Right ventricle myocardium superior (tissue), 1 donor: ENCODE measurements around the gene SND1. TPM values are rescaled to one million over a fixed set of nuclear protein-coding genes. Genes with fewer than 3 reads are reported as not detected.

Experiments
- ATAC-seq: fragments of 200-7000 bp; cut with Tn5 transposase; one replicate; pipeline ENCODE4 v1.9.1; 2020; ENCODE audit warnings: mild to moderate bottlenecking; ENCODE audit not compliant: poor library complexity
- DNase-seq: peaks from one replicate; pipeline ENCODE4 v3.0.0-alpha.2; 2020
- intact Hi-C: fragments of 100-400 bp; cut with DNase I; formaldehyde crosslinking; loops from one replicate; pipeline ENCODE4 v1.11.2; 2022
- total RNA-seq: library from RNA; stranded (reverse); fragmentation: NEBNext Ultra II Directional; extraction: Animal tissue kit (Norgen Biotek cat#: 25700); gene quantifications from one replicate; pipeline ENCODE4 v1.2.1, GENCODE V29; 2021
- donor health status: DM: no; HTN: yes; CAD: no; lungs with severe emphysema.

The SND1 gene
- total RNA-seq, 1 donor from 2014 or later: 81.9 TPM

DNA sequence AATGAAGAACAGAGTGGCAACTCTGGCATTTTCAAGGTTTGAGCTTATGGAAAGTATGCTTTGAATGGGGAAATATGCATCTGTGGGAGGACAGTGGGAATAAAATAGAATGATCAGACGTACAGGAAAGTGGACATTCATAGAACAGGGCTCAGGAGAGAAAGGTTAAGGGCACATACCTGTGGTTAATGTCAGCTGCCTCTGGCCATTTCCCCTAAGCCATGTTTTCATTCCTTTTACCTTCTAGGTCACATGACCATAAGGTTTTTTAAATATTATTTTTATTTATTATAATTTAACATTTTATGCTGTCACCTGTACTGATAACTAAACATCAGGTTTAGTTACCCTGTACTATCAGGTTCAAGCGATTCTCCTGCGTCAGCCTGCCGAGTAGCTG, 326.4 kb downstream of the SND1 start:
- ATAC-seq (no peak), DNase-seq (no peak)
- intact Hi-C loops: no loop called here

DNA sequence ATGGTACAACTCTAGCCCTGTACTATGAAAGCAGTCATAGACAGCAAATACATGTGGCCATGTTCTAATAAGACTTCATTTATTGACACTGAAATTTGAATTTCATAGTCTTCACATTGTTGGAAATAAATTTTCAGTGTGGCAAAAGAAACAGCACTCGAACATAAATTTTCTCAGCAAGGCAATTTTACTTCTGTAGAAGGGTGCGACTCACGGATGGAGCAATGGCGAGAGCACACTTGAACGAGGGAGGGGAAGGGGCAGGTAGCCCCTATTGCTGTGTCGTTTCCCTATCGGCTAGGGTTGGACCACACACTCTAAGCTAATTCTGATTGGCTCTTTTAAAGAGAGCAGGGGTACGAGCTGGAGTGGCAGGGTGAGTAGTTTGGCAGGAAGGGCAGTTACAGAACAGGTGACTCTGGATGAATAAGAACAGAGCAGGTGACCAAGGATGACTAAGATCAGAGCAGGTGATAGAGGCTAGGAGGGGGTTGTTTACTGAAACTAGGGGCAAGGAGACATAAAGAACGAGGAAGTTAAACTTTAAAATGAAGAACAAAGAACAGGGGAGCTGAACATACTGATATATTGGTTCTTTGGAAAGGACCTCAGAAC, 327.2 kb downstream of the SND1 start:
- DNase-seq (no peak), ATAC-seq (no peak)
- intact Hi-C loops: no loop called here

DNA sequence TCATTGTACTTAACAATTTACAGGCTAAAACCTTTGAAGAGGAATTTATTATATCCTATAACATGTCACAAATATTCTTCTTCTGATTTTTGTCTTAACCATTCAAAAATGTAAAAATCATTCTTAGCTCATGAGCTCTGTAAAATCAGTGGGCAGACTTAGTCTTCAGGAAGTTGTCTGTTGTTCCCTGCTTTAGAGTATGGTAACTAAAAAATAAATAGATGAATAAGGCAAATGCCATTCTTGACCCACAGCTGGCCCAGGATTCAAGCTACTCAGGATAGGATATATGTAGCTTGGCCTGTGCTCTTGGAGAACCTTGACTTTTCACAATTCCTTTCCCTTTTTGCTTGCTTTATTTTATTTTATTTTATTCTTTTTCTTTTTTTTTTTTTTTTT, 327.7 kb downstream of the SND1 start:
- DNase-seq (no peak), ATAC-seq (no peak)
- intact Hi-C loops: no loop called here

DNA sequence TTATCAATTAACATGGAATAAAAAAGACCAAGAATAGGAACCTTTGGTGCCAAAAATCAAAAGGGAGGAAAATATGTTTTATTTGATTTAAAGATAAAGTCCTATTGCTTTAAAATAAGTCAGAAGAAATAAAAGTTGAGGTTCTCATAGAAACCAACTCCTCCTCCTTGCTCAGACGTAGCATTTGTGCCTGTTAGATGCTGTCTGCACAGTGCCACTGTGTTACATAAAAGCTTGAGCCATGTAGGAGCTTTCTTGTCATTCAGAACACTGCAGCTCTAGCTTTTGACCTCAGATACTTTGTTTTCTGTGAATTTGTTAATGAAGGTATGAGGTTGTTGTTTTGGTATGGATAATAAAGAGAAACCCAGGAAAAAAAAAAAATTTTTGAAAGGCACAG, 328.9 kb downstream of the SND1 start:
- DNase-seq (no peak), ATAC-seq (no peak)

DNA sequence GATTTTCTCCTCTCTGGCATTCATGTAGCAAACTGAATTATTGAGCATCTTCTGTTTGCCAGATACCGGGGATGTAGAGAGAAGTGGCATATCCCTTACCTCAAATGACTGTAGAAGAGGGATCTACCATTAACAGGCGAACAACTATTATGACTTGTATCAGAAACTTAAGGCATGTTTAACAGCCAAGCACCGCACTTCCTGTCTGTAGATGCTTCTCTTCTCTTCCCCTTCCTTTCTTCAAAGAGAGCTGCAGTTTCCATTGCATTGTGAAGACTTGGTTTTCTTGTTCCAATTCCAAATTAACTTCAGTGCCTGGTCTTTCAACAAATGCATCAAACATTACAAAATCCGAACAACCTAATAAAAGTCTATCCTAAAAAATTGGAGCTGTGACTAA, 330.0 kb downstream of the SND1 start:
- ATAC-seq (no peak), DNase-seq (no peak)
- intact Hi-C loops: no loop called here

More for the DNA sequence above, 328.9 kb downstream of the SND1 start:
- intact Hi-C loops: no loop called here

DNA sequence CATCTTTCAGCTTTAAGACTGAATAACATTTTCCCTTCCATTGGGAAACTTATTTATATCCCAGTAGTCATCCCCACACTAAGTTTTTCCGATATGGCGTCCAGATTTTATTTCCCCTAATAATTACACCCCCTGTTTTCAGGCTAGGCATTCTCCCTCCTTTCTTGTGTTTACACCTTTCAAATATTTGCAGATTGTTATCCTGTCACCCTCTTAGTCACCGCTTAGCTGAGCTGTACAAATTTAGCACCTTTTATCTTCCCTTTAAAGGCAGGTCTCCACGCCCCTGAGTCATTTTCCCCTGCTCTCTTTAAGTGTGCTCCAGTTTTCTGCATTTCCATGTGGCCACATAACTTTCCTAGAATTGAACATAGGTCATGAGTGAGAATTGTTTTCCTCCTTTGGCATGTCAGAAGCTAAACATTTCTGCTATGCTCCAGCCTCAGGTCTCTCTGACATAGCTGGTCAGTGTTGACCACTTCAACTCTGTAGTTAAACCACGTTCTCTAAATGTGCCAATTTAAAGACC, 331.9 kb downstream of the SND1 start:
- intact Hi-C loops: no loop called here
- ATAC-seq: no peak
- DNase-seq: no peak

DNA sequence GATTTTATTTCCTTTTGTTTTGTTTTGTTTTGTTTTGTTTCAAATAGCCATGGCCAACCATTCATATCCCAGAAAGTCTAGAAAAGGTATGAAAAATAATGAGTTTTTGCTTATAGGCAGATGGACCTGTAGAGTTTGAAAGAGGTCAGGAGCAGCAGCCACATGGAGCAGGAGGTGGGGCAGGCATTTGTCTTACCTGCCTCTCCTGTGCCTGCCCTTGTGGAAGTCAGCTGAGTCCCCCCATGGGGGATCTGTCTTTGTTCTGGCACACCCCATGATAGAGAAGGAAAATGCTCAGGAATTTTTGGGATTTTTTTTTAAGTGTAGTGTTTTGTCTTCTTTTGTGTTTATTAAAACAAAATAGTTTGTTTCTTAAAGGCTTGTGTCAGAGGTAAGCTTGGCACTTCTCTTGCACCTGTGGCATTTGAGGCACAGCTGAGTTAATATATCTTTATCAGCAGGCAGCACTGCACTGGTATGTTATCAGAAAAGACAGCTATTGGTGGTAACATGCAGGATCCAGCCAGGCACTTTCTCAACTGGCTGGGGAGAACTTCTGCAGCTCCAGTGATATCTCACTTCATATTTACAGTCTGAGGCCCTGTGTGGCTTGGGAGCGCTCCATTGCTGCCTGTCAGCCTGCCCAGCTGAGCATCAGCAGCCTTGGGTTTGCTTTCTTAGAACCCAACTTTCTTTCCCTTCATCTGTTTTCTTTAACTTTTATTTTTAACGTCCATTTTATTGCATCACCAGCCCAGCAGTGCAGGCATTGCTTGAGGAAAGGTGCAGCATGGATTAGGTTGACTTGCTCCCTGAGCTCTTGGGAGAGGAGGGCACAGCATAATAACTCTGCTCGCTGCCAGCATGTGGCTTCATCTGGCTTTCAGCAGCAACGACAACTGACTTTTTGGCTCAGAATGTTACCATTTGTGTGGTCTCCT, 334.9 kb downstream of the SND1 start:
- ATAC-seq (peak; percentile 89), DNase-seq (peak; percentile 61)
- intact Hi-C loops: no loop called here

DNA sequence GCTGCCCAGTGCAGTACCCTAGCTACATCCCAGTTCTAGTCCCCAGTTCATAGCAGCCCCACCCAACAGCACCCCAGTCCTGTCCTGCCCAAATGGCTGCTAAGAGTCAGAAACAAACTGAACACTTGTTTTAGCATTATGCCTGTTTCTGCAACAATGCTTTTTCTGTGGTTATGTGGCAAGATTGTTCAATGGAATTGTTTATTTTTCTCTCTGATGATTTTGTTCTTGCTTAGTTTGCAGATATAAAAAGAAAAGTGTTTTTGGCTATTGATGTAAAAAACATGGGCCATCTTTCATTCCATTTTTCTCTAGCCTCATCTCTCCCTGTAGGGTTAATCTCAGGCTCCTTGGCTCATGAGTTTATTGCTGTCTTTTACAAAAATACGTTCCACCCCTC, 336.8 kb downstream of the SND1 start:
- ATAC-seq: no peak
- no peak for DNase-seq
- intact Hi-C loops: no loop called here

DNA sequence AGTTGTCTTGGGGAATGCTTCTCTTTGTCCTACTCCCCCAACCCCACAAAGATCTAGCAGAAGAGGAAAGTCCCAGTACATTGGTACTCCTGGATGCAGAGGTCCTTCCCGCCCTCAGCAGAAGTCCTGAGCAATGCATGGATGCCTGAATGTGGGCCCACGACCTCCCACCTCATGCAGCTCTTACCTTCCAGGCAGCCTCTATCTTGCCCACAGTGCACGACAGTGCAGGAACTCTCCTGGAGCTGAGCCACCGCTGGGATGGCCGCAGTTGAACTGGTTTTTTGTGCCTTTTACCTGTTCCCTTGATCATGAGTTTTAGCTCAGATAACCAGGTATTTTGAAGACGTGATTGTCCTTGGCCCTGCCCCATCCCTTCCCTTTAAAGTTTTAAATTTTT, 341.3 kb downstream of the SND1 start:
- DNase-seq (no peak), ATAC-seq (no peak)
- intact Hi-C loops: no loop called here

DNA sequence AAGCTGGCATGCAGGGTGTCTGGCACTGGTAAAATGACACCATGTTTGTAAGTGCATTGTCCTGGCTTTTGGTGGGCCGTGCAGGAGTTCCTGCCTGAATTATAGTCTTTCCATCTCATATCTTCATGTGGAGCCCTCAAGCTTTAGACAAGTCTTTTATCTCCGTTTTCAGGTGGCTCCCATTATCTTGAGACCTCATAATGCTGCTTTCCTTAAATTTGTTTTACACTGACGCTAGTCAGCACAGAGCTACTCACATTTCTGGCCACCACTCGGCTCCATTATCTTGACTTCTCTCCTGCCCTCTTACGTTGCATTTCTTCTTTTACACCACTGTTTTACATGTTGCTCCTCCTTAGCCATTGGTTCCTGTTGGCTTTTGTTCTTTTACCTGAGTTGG, 342.0 kb downstream of the SND1 start:
- no peak for ATAC-seq
- DNase-seq: no peak
- intact Hi-C loops: no loop called here

DNA sequence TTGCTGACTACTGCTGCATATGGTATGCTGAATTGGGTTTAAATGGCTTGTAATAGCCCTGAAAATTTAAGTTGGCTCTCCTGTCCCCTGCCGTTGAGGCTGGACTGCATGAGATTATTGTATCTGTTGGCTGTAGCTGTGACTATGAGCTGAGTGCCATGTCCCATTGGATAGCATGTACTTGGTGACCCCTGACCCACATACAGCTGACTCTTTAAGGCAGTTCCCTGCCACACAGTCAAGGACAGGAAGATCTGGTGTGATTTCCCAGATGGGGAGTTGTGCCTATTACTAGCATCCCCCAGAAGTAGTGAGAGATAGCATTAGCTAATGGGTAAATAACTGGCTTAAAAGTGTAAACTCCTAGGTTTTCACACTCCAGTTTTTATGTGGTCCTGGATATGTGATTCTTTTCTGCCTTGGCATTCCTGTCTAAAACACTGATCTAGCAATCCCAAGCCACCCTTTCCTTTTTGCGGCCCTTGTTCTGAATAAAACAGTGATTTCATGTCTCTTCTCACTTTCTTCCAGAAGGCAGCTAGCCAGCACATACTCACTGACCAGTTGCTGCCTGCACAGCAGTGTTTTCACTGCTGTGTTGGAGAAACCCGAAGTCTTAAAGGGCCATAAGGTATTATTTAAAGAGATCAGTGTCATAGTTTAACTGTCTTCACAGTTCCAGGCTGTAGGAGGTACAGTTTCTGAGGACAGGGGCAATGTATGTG, 343.3 kb downstream of the SND1 start:
- intact Hi-C loops: no loop called here
- no peak for DNase-seq

DNA sequence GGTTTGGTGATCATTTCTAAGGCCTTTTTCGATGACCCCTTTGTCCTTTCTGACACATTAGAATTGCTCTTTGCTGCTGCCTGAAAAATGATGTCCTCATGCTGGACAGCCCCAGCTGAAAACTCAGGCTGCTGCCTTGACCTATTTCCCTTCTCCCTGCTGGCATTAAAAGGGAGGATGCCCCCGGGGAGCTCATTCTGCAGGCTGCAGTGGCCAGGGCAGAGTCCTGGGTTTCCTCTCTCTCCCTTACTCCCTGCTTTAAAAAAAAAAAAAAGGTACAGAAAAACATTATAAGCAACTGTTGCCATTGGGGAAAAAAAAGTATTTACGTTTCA, 343.9 kb downstream of the SND1 start:
- peak; percentile 69 for ATAC-seq
- DNase-seq: peak; percentile 56
- intact Hi-C loops: no loop called here

More for the DNA sequence above, 343.3 kb downstream of the SND1 start:
- ATAC-seq: peak; percentile 84

DNA sequence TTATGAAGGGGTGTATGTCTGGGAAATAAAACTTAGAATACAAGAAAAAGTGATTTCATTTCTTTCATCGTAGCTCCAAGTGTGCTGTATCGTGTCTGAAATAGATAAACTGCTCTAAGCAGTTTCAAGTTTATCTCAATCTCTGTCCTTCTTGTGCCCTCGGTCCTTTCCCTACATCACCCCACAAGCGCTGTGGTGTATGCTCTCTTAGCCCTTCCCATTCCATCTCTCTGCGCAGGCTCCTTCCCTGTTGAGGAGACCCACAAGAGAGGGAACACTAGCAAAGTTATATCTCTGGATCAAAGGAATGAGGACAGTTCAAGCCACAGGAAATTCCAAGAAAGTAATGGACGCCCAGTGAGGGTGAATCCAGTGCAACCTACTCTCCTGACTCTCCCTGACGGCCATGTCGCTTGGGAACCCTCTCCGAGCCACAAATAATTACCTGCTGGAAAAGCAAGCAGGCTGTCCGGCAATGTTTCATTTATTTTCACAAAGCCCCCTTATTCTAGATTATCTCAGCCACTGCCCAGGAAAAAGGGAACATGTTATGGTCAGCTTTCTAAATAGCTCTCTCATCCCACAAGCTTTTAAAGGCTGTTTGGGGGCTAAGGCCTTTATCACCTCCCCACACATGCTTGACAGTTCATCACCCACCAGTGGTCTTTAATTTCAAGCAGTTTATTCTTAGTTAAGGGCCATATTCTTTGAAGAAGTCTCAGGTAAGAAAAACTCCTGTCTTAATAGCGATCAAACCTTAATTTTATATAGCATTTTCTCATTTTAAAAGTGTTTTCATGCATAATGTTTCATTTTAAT, 344.5 kb downstream of the SND1 start:
- ATAC-seq (no peak), DNase-seq (no peak)
- intact Hi-C loops: no loop called here

DNA sequence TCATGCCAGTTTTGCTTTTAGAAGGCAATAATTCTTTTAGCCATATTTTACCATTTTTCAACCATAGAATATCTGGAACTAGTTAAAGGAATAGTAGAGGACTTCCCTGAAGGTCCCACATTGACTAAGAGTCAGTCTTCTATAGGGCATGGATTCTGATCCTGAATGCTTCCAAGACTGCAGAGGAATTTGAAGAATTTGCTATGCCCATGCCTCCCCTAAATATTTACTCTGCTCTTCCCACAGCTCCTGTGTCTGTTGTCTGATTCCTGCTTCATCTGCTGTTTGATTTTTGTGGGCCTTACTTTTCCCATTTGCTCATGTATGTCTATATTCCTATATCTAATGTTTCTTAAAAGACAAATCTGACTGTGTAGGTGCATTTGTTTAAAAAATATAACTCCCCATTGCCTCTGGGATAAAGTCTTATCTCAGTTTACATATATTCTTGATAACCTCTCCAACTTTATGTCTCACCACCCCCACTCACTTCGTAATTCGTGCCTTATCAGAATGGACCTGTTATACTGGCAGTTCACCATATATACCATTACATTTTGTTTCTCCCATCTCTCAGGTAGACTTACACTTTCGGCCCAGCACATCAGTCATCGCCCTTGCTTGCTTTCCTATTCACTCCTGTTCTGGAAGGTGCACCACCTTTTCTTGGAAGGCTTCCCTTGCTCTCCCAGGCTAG, 345.4 kb downstream of the SND1 start:
- no peak for ATAC-seq
- DNase-seq: no peak
- intact Hi-C loops: no loop called here

DNA sequence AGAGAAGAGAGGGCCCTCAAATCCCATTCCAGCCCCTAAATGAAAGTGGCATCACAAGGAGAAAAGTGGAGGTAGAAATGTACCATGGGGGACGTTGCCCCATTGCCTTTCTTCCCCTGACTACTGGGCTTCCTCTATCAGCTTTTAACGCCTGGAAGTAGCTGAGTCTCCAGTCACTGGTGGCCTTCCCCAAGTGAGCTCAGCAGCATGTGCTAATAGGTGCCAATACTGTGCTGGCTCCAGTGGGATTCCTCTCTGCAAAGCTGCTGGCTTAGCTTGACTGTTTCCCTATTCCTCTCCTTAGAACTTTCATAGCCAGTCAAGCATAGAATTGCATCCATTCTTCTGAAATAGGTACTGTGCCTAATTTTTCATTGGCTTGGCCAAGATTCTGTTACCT, 346.7 kb downstream of the SND1 start:
- ATAC-seq: no peak
- intact Hi-C loops: no loop called here

DNA sequence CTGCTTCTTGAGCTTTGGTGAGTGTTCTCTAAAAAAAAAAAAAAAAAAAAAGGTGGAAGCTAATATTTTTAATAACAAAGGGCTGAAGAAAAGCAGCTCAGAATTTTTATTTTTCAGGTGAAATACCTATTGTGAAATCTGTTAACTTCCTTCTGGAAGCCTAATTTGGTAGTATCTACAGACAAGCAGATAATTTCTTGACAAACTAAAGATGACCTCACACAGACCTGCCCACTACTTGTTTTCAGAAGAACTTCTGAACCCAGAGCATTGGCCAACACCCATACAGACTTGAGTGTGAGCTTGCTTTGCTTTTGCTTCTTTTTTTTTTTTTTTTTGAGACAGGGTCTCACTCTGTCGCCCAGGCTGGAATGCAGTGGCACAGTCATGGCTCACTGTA, 348.1 kb downstream of the SND1 start:
- DNase-seq (no peak), ATAC-seq (no peak)
- intact Hi-C loops: no loop called here

More for the DNA sequence above, 346.7 kb downstream of the SND1 start:
- DNase-seq: no peak

DNA sequence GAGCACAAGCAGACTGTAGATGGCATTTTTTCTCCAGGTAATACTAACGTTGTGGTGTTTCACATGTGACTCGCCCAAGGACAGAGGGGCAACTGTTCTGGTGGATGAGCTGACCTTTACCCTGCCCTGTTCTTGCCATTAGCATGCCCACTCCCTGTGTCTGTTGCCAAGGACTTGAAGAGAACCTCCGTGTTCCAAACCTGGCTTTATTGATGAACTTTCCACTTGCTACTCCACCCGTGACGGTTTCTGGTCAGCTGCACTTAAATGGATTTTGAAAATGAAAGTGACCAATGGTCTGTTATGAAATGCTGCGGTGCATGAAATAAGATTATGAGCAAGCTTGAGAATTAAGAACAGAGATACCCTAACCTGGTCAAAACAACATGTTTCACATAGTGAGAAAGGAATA, 348.9 kb downstream of the SND1 start:
- ATAC-seq (no peak), DNase-seq (no peak)
- intact Hi-C loops: no loop called here

DNA sequence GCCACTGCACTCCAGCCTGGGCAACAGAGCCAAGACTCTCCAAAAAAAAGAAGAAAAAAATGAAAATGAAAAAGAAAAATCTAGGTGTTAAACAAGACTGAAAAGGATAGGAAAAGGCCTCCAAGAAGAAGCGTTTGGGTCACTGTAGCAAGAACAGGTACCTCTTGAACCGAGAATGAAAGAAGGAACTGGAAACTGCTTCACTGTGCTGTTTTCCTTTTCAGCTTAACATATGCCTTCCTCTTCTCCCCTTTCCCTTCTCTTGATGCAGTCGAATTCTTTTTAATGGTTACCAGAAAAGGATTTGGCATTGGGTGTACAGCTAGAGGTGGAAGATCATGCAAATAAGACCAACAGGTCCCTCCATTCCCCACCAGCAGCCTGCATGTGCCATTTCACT, 351.2 kb downstream of the SND1 start:
- ATAC-seq (peak; percentile 40), DNase-seq (no peak)
- intact Hi-C loops: no loop called here
